GM12801 (cell line): Measurements from ENCODE around the gene DPP6.

Source experiments
- CTCF ChIP-seq: IDR thresholded peaks from one replicate; pipeline ENCODE4 v1.5.1; 2011; ENCODE audit warnings: control low read depth; ENCODE audit not compliant: insufficient read length; ENCODE audit errors: extremely low read depth

Gene DPP6

GRCh38 chr7:154566877-154567276 is 514.7 kb downstream of the DPP6 start:
- no peak for TF ChIP-seq CTCF

GRCh38 chr7:154568346-154568745 is 516.1 kb downstream of the DPP6 start:
- TF ChIP-seq CTCF = no peak

GRCh38 chr7:154569916-154570315 is 517.7 kb downstream of the DPP6 start:
- no peak for TF ChIP-seq CTCF

- TF ChIP-seq CTCF = no peak
These were observed 519.6 kb downstream of the DPP6 start for GRCh38 chr7:154571772-154572171.

GRCh38 chr7:154574235-154574634 is 522.0 kb downstream of the DPP6 start:
- no peak for TF ChIP-seq CTCF

GRCh38 chr7:154575497-154575896 is 523.3 kb downstream of the DPP6 start:
- TF ChIP-seq CTCF = no peak

- TF ChIP-seq CTCF = no peak
These were observed 524.4 kb downstream of the DPP6 start for GRCh38 chr7:154576604-154577003.
